ENCODE measurements around the gene TTC16. TPM values are rescaled to one million over a fixed set of nuclear protein-coding genes. Genes with fewer than 3 reads are reported as not detected.
A peak's percentile ranks its signal among the peaks of the same experiment; 100 is the strongest.

TTC16 gene
- total and polyA plus RNA-seq, 9 donors: 0.02 to 0.08 (median 0.07) TPM; not detected in 4

DNA sequence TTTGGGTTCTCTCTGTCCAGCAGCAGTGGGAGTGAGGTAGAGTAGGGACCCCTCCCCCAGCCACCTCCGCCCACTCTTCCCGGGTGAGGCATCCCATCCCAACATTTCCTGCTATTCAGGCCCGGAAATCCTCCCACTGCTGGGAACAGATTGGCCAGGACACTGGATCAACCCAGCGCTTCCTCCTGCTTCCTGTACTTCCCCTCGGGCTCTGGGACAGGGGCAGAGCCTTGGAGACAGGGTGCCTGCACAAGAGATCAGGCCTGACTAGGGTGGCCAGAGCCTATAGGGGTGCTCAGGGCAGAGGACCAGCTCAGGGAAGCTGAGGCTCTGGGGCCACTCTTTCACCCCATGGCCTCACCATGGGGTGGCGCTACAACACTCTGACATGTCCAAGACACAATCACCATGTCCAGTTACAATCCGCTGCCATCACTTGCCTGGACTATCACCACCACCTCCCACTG lies 48.1 kb downstream of the TTC16 start:
- H3K27ac ChIP-seq (ENCODE audit: low read length): peak overlapping the region; percentile 71
- no peaks in the 10 kb centered on the region for H3K9me3 ChIP-seq (replicated peaks; ENCODE audit: control insufficient read depth, low read depth, low read length)
- peak; percentile 62 for DNase-seq
- peaks cover 20% of the 10 kb centered on the region for H3K36me3 ChIP-seq (ENCODE audit: control insufficient read depth, insufficient read depth, low read length)
- peaks cover 43% of the 10 kb centered on the region for H3K4me1 ChIP-seq (ENCODE audit: control insufficient read depth, insufficient read depth, low read length)
- H3K27me3 ChIP-seq (ENCODE audit: control insufficient read depth, insufficient read depth, low read length): peaks cover 2% of the 10 kb centered on the region
- 40% methylated on average over 7 of the region's 7 CpGs for WGBS (ENCODE audit: insufficient coverage)
- H3K4me3 ChIP-seq (ENCODE audit: low read length): no peak overlapping the region

DNA sequence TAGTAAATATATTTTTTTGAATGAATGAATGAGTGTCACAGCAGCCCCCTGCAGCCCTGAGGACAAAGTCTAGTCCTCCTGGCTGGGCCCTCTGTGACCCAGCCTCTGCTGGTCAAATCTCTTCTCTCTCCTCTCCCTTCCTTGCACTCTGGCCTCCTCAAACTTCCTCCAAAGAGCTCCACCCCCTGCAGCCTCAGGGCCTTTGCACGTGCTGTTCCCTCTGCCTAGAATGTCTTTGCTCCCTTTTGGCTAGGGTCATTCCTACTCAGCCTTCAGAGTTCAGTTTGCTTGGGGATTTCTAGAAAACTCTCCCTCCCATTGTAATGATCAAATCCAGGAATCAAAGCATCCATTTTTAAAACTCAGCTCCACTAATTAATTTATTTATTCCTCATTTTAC lies 49.5 kb downstream of the TTC16 start:
- 70% methylated on average over 1 of the region's 1 CpG for WGBS (ENCODE audit: insufficient coverage)
- Histone ChIP-seq H3K4me3 (ENCODE audit: low read length) (no peak overlapping the region), H3K27me3 (ENCODE audit: control insufficient read depth, insufficient read depth, low read length) (peaks cover 2% of the 10 kb centered on the region), H3K4me1 (ENCODE audit: control insufficient read depth, insufficient read depth, low read length) (peaks cover 50% of the 10 kb centered on the region), H3K36me3 (ENCODE audit: control insufficient read depth, insufficient read depth, low read length) (peaks cover 17% of the 10 kb centered on the region), H3K9me3 (replicated peaks; ENCODE audit: control insufficient read depth, low read depth, low read length) (no peaks in the 10 kb centered on the region), H3K27ac (ENCODE audit: low read length) (no peak overlapping the region)
- DNase-seq: no peak

DNA sequence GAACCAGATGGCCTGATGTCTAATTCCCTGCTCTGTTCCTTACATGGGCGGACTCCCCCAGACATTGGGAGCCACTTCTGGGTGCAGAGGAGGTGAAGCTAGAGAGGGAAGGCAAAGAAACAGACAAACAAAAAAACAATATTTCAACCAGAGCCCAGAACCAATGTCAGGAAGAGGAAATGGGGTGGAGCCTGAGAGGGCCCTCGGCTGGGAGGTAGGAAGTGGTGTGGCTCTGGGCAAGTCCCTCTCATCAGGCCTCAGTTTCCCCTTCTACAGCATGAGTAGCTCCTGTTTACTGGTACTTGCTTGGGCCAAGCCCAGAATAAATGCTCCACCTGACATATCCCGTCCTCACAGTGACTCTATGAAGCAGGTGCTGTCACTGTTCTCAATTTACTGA lies 51.5 kb downstream of the TTC16 start:
- Histone ChIP-seq H3K4me3 (ENCODE audit: low read length) (no peak overlapping the region), H3K4me1 (ENCODE audit: control insufficient read depth, insufficient read depth, low read length) (peaks cover 47% of the 10 kb centered on the region), H3K27me3 (ENCODE audit: control insufficient read depth, insufficient read depth, low read length) (peaks cover 2% of the 10 kb centered on the region), H3K9me3 (replicated peaks; ENCODE audit: control insufficient read depth, low read depth, low read length) (no peaks in the 10 kb centered on the region), H3K27ac (ENCODE audit: low read length) (peak overlapping the region; percentile 79), H3K36me3 (ENCODE audit: control insufficient read depth, insufficient read depth, low read length) (peaks cover 11% of the 10 kb centered on the region)
- no peak for DNase-seq
- WGBS (ENCODE audit: insufficient coverage): 20% methylated on average over 2 of the region's 3 CpGs

DNA sequence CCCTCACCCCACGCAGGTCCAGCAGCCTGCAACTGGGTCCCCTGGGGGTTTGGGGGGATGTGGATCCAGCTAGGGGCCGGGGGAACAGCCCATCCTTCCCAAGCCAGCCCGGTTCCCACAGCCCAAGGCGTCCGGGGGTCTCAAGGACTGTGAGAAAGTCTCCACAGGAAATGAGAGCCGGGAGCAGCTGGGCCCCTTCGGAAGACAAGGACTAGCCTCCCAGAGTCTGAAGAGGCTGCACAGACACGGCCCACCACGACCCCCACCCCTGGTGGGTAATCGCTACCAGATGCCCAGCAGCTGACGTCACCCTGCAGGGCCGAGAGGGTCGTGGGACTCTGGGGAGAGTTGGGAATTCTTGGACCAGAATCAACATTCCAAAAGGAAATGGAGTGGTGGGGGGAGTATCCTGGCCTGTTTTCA lies 52.0 kb downstream of the TTC16 start:
- DNase-seq: peak; percentile 67
- peaks cover 42% of the 10 kb centered on the region for H3K4me1 ChIP-seq (ENCODE audit: control insufficient read depth, insufficient read depth, low read length)
- 8% methylated on average over 4 of the region's 13 CpGs for WGBS (ENCODE audit: insufficient coverage)

DNA sequence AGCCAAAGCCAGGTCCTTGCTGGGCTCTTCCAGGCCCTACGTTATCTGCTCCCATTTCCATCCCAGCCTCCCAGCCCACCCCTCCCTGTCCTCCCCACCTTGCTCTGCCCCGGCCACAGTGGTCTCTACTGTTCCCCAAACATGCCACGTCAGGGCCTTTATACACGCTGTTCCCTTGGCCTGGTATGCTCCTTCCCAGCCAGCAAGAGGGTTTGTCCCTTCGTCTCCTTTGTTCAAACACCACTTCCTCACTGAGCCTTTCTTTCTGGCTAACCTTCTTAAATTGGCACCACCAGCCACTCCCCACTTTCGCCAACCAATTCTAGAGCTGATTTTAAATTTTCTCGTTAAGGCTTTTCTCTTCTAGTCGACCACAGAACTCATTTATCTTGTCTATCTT lies 52.8 kb downstream of the TTC16 start:
- WGBS (ENCODE audit: insufficient coverage): 70% methylated on average over 8 of the region's 8 CpGs
- H3K36me3 ChIP-seq (ENCODE audit: control insufficient read depth, insufficient read depth, low read length): peaks cover 9% of the 10 kb centered on the region
- no peak overlapping the region for H3K4me3 ChIP-seq (ENCODE audit: low read length)
- H3K9me3 ChIP-seq (replicated peaks; ENCODE audit: control insufficient read depth, low read depth, low read length): no peaks in the 10 kb centered on the region
- H3K27ac ChIP-seq (ENCODE audit: low read length): peak overlapping the region; percentile 79
- H3K4me1 ChIP-seq (ENCODE audit: control insufficient read depth, insufficient read depth, low read length): peaks cover 39% of the 10 kb centered on the region
- no peaks in the 10 kb centered on the region for H3K27me3 ChIP-seq (ENCODE audit: control insufficient read depth, insufficient read depth, low read length)
- DNase-seq: no peak

More for the DNA sequence above, 52.0 kb downstream of the TTC16 start:
- Histone ChIP-seq H3K9me3 (replicated peaks; ENCODE audit: control insufficient read depth, low read depth, low read length) (no peaks in the 10 kb centered on the region), H3K27me3 (ENCODE audit: control insufficient read depth, insufficient read depth, low read length) (no peaks in the 10 kb centered on the region), H3K27ac (ENCODE audit: low read length) (peak overlapping the region; percentile 79), H3K36me3 (ENCODE audit: control insufficient read depth, insufficient read depth, low read length) (peaks cover 8% of the 10 kb centered on the region), H3K4me3 (ENCODE audit: low read length) (no peak overlapping the region)

DNA sequence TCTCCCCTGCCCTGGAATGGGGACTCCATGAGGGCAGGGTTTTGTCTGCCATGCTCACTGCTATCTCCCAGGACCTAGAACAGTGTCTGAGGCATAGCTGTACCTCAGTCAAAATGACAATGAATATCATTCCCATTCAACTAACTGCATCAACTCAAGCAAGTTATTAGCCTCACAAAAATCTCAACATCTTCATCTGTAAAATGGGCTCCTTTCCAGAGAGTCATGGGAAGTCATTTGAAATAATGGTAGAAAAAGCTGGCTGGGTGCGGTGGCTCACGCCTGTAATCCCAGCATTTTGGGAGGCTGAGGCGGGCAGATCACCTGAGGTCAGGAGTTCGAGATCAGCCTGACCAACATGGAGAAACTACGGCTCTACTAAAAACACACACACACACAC lies 53.2 kb downstream of the TTC16 start:
- WGBS (ENCODE audit: insufficient coverage): no CpG with 5 or more reads among the region's 5 CpGs

DNA sequence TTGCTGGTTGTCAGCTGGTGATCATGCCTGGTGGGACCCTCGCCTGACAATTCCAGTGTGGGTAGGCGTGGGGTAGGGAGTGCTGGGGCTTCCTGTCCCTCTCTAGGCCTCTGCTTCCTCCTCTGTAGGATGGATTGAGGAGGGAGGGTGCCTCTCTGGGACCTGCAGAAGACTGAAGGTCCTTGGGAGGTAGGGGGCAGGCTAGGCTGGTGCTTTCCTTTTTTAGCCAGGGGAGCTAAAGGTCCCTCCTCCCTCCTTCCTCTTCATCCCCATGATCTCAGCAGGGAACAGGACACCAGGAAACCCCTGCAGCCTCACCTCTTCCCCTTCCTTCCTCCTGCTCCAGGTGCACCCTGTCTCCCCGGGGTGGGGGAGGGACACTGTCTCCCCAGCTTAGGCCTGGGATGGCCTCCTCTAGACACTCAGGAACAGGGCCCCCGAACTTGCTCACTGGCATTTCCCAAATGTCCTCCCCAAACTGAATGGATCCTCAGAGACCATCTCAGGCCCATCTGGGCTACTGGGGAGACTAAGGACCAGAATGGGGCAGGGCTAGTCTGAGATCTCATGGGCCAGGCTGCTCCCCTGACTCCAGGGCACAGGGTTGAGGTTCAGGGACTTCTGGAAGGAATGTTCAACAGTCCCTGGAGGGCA lies 54.2 kb downstream of the TTC16 start:
- Histone ChIP-seq H3K36me3 (ENCODE audit: control insufficient read depth, insufficient read depth, low read length) (peaks cover 13% of the 10 kb centered on the region), H3K4me3 (ENCODE audit: low read length) (peak overlapping the region; percentile 41), H3K9me3 (replicated peaks; ENCODE audit: control insufficient read depth, low read depth, low read length) (no peaks in the 10 kb centered on the region), H3K27me3 (ENCODE audit: control insufficient read depth, insufficient read depth, low read length) (no peaks in the 10 kb centered on the region), H3K4me1 (ENCODE audit: control insufficient read depth, insufficient read depth, low read length) (peaks cover 33% of the 10 kb centered on the region), H3K27ac (ENCODE audit: low read length) (peak overlapping the region; percentile 56)
- WGBS (ENCODE audit: insufficient coverage): 56% methylated on average over 4 of the region's 4 CpGs
- no peak for DNase-seq

More for the DNA sequence above, 53.2 kb downstream of the TTC16 start:
- peaks cover 37% of the 10 kb centered on the region for H3K4me1 ChIP-seq (ENCODE audit: control insufficient read depth, insufficient read depth, low read length)
- no peak overlapping the region for H3K4me3 ChIP-seq (ENCODE audit: low read length)
- DNase-seq: no peak
- no peaks in the 10 kb centered on the region for H3K9me3 ChIP-seq (replicated peaks; ENCODE audit: control insufficient read depth, low read depth, low read length)
- H3K36me3 ChIP-seq (ENCODE audit: control insufficient read depth, insufficient read depth, low read length): peaks cover 13% of the 10 kb centered on the region
- H3K27ac ChIP-seq (ENCODE audit: low read length): peak overlapping the region; percentile 79
- no peaks in the 10 kb centered on the region for H3K27me3 ChIP-seq (ENCODE audit: control insufficient read depth, insufficient read depth, low read length)

DNA sequence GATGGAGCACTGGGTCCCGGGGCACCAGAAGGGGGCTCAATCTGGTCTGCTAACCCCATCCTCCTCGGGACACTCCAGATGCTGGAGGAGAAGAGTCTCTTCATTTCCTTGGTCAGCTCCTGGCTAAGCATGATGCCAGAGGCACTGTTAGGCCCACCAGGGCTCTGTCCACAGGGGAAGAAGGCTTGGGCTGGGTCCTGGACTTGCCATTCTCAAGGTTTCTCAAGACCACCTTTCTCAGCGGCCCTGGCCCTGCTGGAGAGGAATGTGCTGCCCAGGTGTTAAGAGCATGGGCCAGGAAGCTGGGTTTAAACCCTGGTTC lies 54.7 kb downstream of the TTC16 start:
- no CpG with 5 or more reads among the region's 3 CpGs for WGBS (ENCODE audit: insufficient coverage)
- DNase-seq: no peak
- H3K4me1 ChIP-seq (ENCODE audit: control insufficient read depth, insufficient read depth, low read length): peaks cover 33% of the 10 kb centered on the region

DNA sequence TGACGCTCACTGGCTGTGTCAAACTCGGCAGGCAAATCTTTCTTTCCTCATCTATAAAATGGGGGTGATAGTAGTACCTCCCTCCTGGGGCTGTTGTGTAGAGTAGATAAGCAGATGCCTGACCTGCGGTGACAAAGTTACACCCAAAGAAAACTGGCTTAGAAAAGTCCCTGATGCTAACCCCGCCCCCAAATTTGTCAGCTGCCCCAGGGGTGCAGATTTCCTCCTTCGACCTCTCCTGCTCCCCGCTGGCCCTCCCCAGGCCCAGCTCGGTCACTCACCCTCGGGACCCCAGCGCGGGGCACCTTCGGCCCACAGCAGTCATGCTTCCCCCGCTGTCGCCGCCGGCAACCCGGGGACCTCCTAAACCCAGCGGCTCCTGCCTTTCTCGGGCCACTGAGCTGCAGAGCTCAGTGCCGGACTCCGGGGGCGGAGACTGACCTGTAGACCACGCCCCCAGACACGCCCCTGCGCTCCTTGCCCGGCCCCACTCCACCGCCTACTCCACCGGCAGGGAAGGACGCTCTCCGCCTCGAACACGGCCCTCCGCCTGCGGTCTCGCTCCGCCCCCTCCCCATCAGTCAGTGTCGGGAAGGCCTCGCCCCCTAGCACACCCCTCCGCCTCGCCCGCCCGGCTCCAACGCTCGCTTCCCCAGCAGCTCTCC lies 55.2 kb downstream of the TTC16 start:
- H3K27ac ChIP-seq (ENCODE audit: low read length): peak overlapping the region; percentile 56
- WGBS (ENCODE audit: insufficient coverage): under 1% methylated on average over 38 of the region's 43 CpGs
- H3K9me3 ChIP-seq (replicated peaks; ENCODE audit: control insufficient read depth, low read depth, low read length): no peaks in the 10 kb centered on the region
- H3K36me3 ChIP-seq (ENCODE audit: control insufficient read depth, insufficient read depth, low read length): peaks cover 13% of the 10 kb centered on the region
- peak overlapping the region; percentile 41 for H3K4me3 ChIP-seq (ENCODE audit: low read length)
- no peaks in the 10 kb centered on the region for H3K27me3 ChIP-seq (ENCODE audit: control insufficient read depth, insufficient read depth, low read length)
- peak; percentile 98 for DNase-seq
- peaks cover 33% of the 10 kb centered on the region for H3K4me1 ChIP-seq (ENCODE audit: control insufficient read depth, insufficient read depth, low read length)

More for the DNA sequence above, 54.7 kb downstream of the TTC16 start:
- Histone ChIP-seq H3K4me3 (ENCODE audit: low read length) (peak overlapping the region; percentile 41), H3K9me3 (replicated peaks; ENCODE audit: control insufficient read depth, low read depth, low read length) (no peaks in the 10 kb centered on the region), H3K27me3 (ENCODE audit: control insufficient read depth, insufficient read depth, low read length) (no peaks in the 10 kb centered on the region), H3K27ac (ENCODE audit: low read length) (peak overlapping the region; percentile 56), H3K36me3 (ENCODE audit: control insufficient read depth, insufficient read depth, low read length) (peaks cover 13% of the 10 kb centered on the region)

DNA sequence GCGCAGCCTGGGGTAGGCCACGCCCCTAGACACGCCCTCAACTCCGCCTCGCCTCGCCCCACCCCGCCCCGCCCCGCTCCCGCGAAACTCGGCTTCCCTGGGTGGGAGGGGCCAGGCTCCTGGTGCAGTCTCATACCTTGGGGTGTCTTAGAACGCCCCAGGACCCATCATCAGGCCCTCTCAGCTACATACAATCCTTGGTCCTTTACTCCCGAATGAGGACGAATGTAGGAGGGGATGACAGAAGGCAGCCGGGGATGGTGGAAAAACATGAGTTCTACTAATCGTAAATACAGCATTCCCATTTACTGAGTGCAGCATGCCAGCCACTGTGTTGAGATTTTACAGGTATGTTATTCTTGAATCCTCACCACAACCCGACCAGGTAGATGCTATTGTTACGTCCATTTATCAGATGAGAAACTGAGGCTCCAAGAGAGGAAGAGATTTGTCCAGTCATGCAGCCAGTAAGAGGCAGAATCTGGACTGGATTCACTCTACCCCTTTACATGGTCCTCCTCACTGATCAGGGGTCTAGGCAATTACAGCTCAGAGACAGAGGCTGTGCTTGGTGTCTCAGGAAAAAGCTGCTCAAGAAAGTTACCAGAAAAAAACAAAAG lies 55.8 kb downstream of the TTC16 start:
- Histone ChIP-seq H3K4me3 (ENCODE audit: low read length) (peak overlapping the region; percentile 41), H3K9me3 (replicated peaks; ENCODE audit: control insufficient read depth, low read depth, low read length) (no peaks in the 10 kb centered on the region), H3K27me3 (ENCODE audit: control insufficient read depth, insufficient read depth, low read length) (no peaks in the 10 kb centered on the region), H3K4me1 (ENCODE audit: control insufficient read depth, insufficient read depth, low read length) (peaks cover 38% of the 10 kb centered on the region), H3K27ac (ENCODE audit: low read length) (no peak overlapping the region), H3K36me3 (ENCODE audit: control insufficient read depth, insufficient read depth, low read length) (peaks cover 13% of the 10 kb centered on the region)
- no CpG with 5 or more reads among the region's 19 CpGs for WGBS (ENCODE audit: insufficient coverage)
- no peak for DNase-seq

Measured in muscle of leg (tissue), 11 donors.